ENCODE measurements around the gene XYLT1.

The XYLT1 gene

DNA sequence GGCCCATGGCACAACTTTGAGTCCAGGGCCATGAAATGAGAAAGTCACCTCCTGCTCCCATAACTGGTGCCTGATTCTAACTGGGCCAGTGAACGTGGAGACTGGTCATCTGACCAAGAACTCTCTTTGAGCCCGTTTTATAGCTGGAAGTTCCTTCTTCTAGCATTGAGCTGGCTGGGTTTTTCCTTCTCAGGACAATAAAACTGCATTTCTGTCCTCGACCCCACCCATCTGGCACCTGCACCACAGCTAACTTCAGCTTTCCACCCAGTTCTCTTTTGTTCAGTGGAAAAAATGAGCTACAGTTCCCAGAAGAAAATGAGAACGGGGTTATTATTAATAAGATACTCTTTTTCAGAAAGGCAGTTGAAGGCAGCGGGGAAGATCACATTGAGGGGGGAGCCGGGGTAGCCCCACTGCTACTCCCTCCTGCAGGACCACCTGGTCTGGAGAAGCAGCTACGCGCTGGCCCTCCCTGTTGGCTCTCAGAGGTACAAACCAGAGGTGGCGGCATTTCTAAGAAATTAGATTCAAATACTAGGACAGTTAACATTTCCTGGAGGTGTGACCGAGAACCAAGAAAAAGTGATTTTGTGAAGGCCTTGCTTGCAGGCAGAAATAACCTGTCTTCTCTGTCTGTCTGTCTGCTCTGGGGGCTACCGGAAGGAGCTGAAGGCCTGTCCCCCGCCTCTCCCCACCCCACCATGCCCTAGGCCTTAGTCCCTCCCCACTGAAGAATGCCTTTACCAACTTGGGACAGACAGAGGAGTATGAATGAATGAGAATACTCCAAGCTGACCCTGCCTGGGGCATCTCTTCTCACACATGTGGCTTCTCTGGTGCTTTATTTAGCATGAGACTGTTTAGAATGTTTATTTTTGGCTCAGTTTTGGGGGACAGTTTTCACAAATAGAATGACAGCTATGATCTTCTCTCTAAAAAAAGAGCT is 123.9 kb downstream of the XYLT1 start:
- Mint-ChIP-seq H3K36me3 (ENCODE audit: low read depth) (no peaks in the 10 kb centered on the region), H3K27me3 (ENCODE audit: low read depth) (peaks cover 16% of the 10 kb centered on the region), H3K4me3 (peak overlapping the region in 1 of 3 experiments; percentile 47), H3K4me1 (peaks cover 51% of the 10 kb centered on the region), H3K27ac (peak overlapping the region in 1 of 3 experiments; percentile 20), H3K9me3 (no peaks in the 10 kb centered on the region)
- TF ChIP-seq, protein P1, sequence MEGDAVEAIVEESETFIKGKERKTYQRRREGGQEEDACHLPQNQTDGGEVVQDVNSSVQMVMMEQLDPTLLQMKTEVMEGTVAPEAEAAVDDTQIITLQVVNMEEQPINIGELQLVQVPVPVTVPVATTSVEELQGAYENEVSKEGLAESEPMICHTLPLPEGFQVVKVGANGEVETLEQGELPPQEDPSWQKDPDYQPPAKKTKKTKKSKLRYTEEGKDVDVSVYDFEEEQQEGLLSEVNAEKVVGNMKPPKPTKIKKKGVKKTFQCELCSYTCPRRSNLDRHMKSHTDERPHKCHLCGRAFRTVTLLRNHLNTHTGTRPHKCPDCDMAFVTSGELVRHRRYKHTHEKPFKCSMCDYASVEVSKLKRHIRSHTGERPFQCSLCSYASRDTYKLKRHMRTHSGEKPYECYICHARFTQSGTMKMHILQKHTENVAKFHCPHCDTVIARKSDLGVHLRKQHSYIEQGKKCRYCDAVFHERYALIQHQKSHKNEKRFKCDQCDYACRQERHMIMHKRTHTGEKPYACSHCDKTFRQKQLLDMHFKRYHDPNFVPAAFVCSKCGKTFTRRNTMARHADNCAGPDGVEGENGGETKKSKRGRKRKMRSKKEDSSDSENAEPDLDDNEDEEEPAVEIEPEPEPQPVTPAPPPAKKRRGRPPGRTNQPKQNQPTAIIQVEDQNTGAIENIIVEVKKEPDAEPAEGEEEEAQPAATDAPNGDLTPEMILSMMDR (IDR thresholded peaks at IDR 0.05; ENCODE audit: unreplicated experiment in 3 of 3) = no peak

DNA sequence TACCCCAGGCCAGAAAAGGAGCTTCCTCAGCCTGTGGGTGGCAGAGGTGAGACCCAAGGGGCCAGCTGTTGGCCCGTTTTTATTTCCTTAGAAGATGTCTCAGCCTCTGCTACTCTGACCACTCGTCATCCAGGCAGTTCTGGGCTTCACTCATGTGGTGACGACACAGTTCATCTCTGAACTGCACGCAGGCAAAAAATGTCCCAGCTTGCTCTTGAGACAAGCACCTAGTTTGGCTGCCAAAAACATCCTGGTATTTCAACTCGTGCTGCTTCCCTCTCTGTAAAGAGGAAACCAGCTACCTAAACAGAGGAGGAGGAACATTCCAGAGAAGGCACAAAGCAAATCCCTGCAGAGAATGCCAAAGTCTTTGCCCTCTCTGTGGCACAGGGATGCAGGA is 125.7 kb downstream of the XYLT1 start:
- peaks cover 53% of the 10 kb centered on the region for H3K4me1 Mint-ChIP-seq
- H3K36me3 Mint-ChIP-seq (ENCODE audit: low read depth) = no peaks in the 10 kb centered on the region
- TF ChIP-seq, protein P1 (IDR thresholded peaks at IDR 0.05; ENCODE audit: unreplicated experiment in 3 of 3) = no peak
- peaks cover 8% of the 10 kb centered on the region for H3K27me3 Mint-ChIP-seq (ENCODE audit: low read depth)
- no peak overlapping the region for H3K27ac Mint-ChIP-seq
- no peaks in the 10 kb centered on the region for H3K9me3 Mint-ChIP-seq
- no peak overlapping the region for H3K4me3 Mint-ChIP-seq

DNA sequence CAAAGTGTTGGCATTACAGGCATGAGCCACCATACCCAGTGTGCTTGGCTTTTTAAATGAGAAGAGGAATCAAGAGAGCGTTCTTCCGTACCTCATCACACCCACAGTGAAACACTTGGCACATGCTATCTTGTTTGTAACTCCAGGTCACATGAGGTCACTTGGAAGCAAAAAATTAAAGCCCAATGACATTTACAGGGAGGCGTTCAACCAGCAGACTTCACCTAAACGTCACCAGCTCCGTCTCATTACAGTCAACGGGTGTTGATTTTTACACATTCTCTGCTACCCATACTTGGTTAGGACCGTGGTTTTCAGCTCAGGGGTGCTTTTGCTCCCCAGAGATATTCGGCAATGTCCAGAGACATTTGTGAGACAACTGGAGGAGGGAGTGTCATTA is 127.0 kb downstream of the XYLT1 start:
- Mint-ChIP-seq H3K27me3 (ENCODE audit: low read depth) (peaks cover 4% of the 10 kb centered on the region), H3K4me3 (no peak overlapping the region), H3K36me3 (ENCODE audit: low read depth) (no peaks in the 10 kb centered on the region), H3K9me3 (no peaks in the 10 kb centered on the region), H3K27ac (no peak overlapping the region), H3K4me1 (peaks cover 51% of the 10 kb centered on the region)
- TF ChIP-seq, protein P1 (IDR thresholded peaks at IDR 0.05; ENCODE audit: unreplicated experiment in 3 of 3) = no peak

DNA sequence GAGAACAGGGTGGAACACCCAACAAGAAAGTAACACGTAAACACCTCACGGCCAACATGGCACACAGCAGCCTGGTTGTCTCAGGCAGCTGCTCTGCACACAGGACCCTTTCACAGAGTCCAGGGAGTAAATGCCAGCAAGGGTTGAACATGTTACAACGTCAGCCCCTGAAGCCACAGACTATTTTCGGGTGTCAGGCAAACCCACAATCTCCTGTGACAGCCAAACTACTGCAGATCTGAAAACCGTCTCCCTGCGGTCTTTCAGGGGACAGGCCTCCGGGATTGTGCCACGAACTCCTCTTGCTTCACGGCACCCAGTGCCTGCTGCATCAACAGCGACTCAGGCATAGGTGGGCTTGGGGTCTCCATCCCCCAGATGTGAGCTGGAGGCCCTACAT is 127.7 kb downstream of the XYLT1 start:
- TF ChIP-seq, protein P1 (IDR thresholded peaks at IDR 0.05; ENCODE audit: unreplicated experiment in 3 of 3) = no peak
- Mint-ChIP-seq H3K4me1 (peaks cover 50% of the 10 kb centered on the region), H3K27me3 (ENCODE audit: low read depth) (no peaks in the 10 kb centered on the region), H3K36me3 (ENCODE audit: low read depth) (no peaks in the 10 kb centered on the region), H3K4me3 (no peak overlapping the region), H3K9me3 (no peaks in the 10 kb centered on the region), H3K27ac (no peak overlapping the region)

DNA sequence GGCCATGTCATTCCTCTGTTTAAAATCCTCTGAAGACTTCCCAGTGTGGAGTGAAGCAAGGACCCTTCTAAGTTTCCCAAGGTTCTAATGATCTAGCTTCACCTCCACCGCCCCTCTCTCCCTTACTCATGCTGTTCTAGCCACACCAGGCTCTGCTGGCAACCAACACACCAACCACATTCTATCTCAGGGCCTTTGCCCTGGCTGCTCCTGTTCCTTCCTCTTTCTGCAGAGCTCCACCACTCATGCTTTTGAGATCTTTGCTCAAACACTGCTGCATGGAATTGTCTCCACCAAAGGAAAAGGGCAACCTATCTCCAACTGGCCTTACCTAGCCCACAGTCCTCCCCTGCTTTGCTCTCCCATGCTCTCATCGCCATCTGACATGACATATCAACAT is 128.7 kb downstream of the XYLT1 start:
- peaks cover 44% of the 10 kb centered on the region for H3K4me1 Mint-ChIP-seq
- H3K9me3 Mint-ChIP-seq = no peaks in the 10 kb centered on the region
- H3K27me3 Mint-ChIP-seq (ENCODE audit: low read depth) = no peaks in the 10 kb centered on the region
- TF ChIP-seq, protein P1 (IDR thresholded peaks at IDR 0.05; ENCODE audit: unreplicated experiment in 3 of 3) = no peak
- no peaks in the 10 kb centered on the region for H3K36me3 Mint-ChIP-seq (ENCODE audit: low read depth)
- no peak overlapping the region for H3K27ac Mint-ChIP-seq
- H3K4me3 Mint-ChIP-seq = no peak overlapping the region

DNA sequence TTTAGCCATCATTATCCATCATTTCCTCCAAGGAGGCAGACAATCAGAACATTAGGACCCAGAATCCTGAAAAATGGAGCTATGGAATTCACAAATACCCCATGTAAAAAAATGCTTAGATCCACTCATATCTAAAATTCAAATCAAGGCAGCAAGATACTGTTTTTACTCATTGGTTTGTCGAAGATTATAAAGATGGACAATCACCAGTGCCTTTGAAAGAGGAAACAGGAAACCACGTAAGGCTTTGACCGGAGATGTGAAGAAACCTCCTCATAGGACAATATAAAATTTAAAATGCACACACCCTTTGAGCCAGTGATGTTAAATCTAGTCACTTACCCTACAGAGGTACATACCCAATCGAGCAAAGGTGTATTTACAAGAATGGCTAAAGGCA is 130.0 kb downstream of the XYLT1 start:
- Mint-ChIP-seq H3K36me3 (ENCODE audit: low read depth) (no peaks in the 10 kb centered on the region), H3K9me3 (no peaks in the 10 kb centered on the region), H3K4me1 (peaks cover 46% of the 10 kb centered on the region), H3K27me3 (ENCODE audit: low read depth) (no peaks in the 10 kb centered on the region), H3K27ac (no peak overlapping the region), H3K4me3 (no peak overlapping the region)
- TF ChIP-seq, protein P1 (IDR thresholded peaks at IDR 0.05; ENCODE audit: unreplicated experiment in 3 of 3) = no peak

All from nephron (organoid).